ENCODE data around the gene HIVEP3. TPM values are rescaled to one million over a fixed set of nuclear protein-coding genes. Genes with fewer than 3 reads are reported as not detected.
A peak's percentile ranks its signal among the peaks of the same experiment; 100 is the strongest.
"Not testable (repeated sequence)": the region's sequence is repeated elsewhere in the genome, so short reads cannot be mapped to it uniquely, and the experiment has no call there.

Gene HIVEP3
- total RNA-seq: 1 to 10 TPM; 4.0 to 5.4 TPM
- long read RNA-seq, partial matches to known transcripts: 0 of 6 reads
- long read RNA-seq, other reads (novel, unspliced or antisense): 6 of 6 reads

GRCh38 chr1:41918450-41919043 is at the start of gene HIVEP3:
Gene HIVEP3, minus strand, starts transcription at chr1:41918922.
- peak; percentile 44 for ATAC-seq
- intact Hi-C loops (cut with DNase I, micrococcal nuclease): no loop called here

GRCh38 chr1:41964400-41964799 is 45.7 kb upstream of the HIVEP3 start:
- intact Hi-C loops (cut with DNase I, micrococcal nuclease): no loop called here
- ATAC-seq: no peak

More at GRCh38 chr1:41918450-41919043, at the start of gene HIVEP3:
- DNase-seq: no peak

GRCh38 chr1:41963636-41964035 is 44.9 kb upstream of the HIVEP3 start:
- intact Hi-C loops (cut with DNase I, micrococcal nuclease): no loop called here
- ATAC-seq: no peak
- DNase-seq: no peak

More at GRCh38 chr1:41964400-41964799, 45.7 kb upstream of the HIVEP3 start:
- no peak for DNase-seq

GRCh38 chr1:41958015-41958673 is 39.4 kb upstream of the HIVEP3 start:
- DNase-seq (no peak), ATAC-seq (no peak)
- intact Hi-C loops (cut with DNase I, micrococcal nuclease): no loop called here

- ATAC-seq: no peak
- no peak for DNase-seq
- intact Hi-C loops (cut with DNase I, micrococcal nuclease): no loop called here
These were observed 38.8 kb upstream of the HIVEP3 start for GRCh38 chr1:41957568-41957967.

- ATAC-seq (no peak), DNase-seq (no peak)
These were observed 36.9 kb upstream of the HIVEP3 start for GRCh38 chr1:41955461-41956159.

GRCh38 chr1:41954533-41954944 is 35.8 kb upstream of the HIVEP3 start:
- ATAC-seq (no peak), DNase-seq (no peak)
- intact Hi-C loops (cut with DNase I, micrococcal nuclease): no loop called here

More at GRCh38 chr1:41955461-41956159, 36.9 kb upstream of the HIVEP3 start:
- intact Hi-C loops (cut with DNase I, micrococcal nuclease): no loop called here

- DNase-seq (no peak), ATAC-seq (no peak)
- intact Hi-C loops (cut with DNase I, micrococcal nuclease): no loop called here
These were observed 34.6 kb upstream of the HIVEP3 start for GRCh38 chr1:41953291-41953690.

GRCh38 chr1:41952208-41952607 is 33.5 kb upstream of the HIVEP3 start:
- no peak for ATAC-seq

GRCh38 chr1:41951492-41951891 is 32.8 kb upstream of the HIVEP3 start:
- DNase-seq; intact Hi-C loops (cut with DNase I, micrococcal nuclease); ATAC-seq: not testable (repeated sequence)

More at GRCh38 chr1:41952208-41952607, 33.5 kb upstream of the HIVEP3 start:
- no peak for DNase-seq
- intact Hi-C loops (cut with DNase I, micrococcal nuclease): no loop called here

GRCh38 chr1:41950820-41951219 is 32.1 kb upstream of the HIVEP3 start:
- ATAC-seq (no peak), DNase-seq (no peak)
- intact Hi-C loops (cut with DNase I, micrococcal nuclease): no loop called here

GRCh38 chr1:41945946-41946345 is 27.2 kb upstream of the HIVEP3 start:
- ATAC-seq; intact Hi-C loops (cut with DNase I, micrococcal nuclease); DNase-seq: not testable (repeated sequence)

- DNase-seq (no peak), ATAC-seq (no peak)
- intact Hi-C loops (cut with DNase I, micrococcal nuclease): no loop called here
These were observed 25.0 kb upstream of the HIVEP3 start for GRCh38 chr1:41943717-41944116.

GRCh38 chr1:41942278-41942677 is 23.6 kb upstream of the HIVEP3 start:
- no peak for ATAC-seq
- intact Hi-C loops (cut with DNase I, micrococcal nuclease): no loop called here
- no peak for DNase-seq

- intact Hi-C loops (cut with DNase I, micrococcal nuclease): no loop called here
- DNase-seq (no peak), ATAC-seq (no peak)
These were observed 22.7 kb upstream of the HIVEP3 start for GRCh38 chr1:41941381-41941780.

GRCh38 chr1:41939194-41939593 is 20.5 kb upstream of the HIVEP3 start:
- no peak for DNase-seq
- intact Hi-C loops (cut with DNase I, micrococcal nuclease): no loop called here
- no peak for ATAC-seq

- DNase-seq (no peak), ATAC-seq (no peak)
- intact Hi-C loops (cut with DNase I, micrococcal nuclease): no loop called here
These were observed 17.4 kb upstream of the HIVEP3 start for GRCh38 chr1:41936107-41936506.

GRCh38 chr1:41935226-41935625 is 16.5 kb upstream of the HIVEP3 start:
- intact Hi-C loops (cut with DNase I, micrococcal nuclease): no loop called here
- DNase-seq (no peak), ATAC-seq (no peak)

GRCh38 chr1:41933106-41933505 is 14.4 kb upstream of the HIVEP3 start:
- intact Hi-C loops (cut with DNase I, micrococcal nuclease): no loop called here

GRCh38 chr1:41931578-41931977 is 12.9 kb upstream of the HIVEP3 start:
- intact Hi-C loops (cut with DNase I, micrococcal nuclease): no loop called here
- no peak for DNase-seq
- no peak for ATAC-seq

More at GRCh38 chr1:41933106-41933505, 14.4 kb upstream of the HIVEP3 start:
- DNase-seq (no peak), ATAC-seq (no peak)
